Activated CD4-positive, alpha-beta memory T cell treated with anti-CD3 and anti-CD28 coated beads, Interleukin-2, amount 10 ng/mL, durations not matched to agents 7 days and 5 days (primary cell): ENCODE data around the gene TULP1. TPM values are rescaled to one million over a fixed set of nuclear protein-coding genes. Genes with fewer than 3 reads are reported as not detected.

ENCODE experiments used
- CTCF ChIA-PET: fragments of 350-600 bp; sonication (Branson Sonifier 250); formaldehyde crosslinking; loops from one replicate; lab custom pipeline; 2021; ENCODE audit warnings: antibody characterized with exemption, inconsistent platforms; lab: Charles Lee
- POLR2A ChIA-PET: fragments of 350-600 bp; sonication (Branson Sonifier 250); formaldehyde crosslinking; loops from one replicate; lab custom pipeline; 2021; ENCODE audit warnings: antibody characterized with exemption; lab: Charles Lee
- DNase-seq: peaks from one replicate; pipeline ENCODE4 v3.0.0-alpha.2; 2020
- H3K27ac Mint-ChIP-seq: one replicate; pipeline ENCODE4 v1.8.0; 2021; ENCODE audit warnings: mild to moderate bottlenecking, mixed read lengths
- H3K27me3 Mint-ChIP-seq: one replicate; pipeline ENCODE4 v1.8.0; 2021; ENCODE audit warnings: mixed read lengths
- H3K36me3 Mint-ChIP-seq: one replicate; pipeline ENCODE4 v1.8.0; 2021; ENCODE audit warnings: low read depth, mixed read lengths
- H3K4me1 Mint-ChIP-seq: one replicate; pipeline ENCODE4 v1.8.0; 2021; ENCODE audit warnings: mixed read lengths
- H3K4me3 Mint-ChIP-seq: one replicate; pipeline ENCODE4 v1.8.0; 2021; ENCODE audit warnings: mild to moderate bottlenecking, mixed read lengths
- H3K9me3 Mint-ChIP-seq: one replicate; pipeline ENCODE4 v1.8.0; 2021; ENCODE audit warnings: mixed read lengths
- total RNA-seq, 2 experiments: library from RNA; stranded (reverse); gene quantifications; one replicate each; pipeline ENCODE4 v1.2.3, GENCODE V29; 2021

TULP1 gene
- total RNA-seq, 2 experiments from 2014 or later, result not detected

DNA sequence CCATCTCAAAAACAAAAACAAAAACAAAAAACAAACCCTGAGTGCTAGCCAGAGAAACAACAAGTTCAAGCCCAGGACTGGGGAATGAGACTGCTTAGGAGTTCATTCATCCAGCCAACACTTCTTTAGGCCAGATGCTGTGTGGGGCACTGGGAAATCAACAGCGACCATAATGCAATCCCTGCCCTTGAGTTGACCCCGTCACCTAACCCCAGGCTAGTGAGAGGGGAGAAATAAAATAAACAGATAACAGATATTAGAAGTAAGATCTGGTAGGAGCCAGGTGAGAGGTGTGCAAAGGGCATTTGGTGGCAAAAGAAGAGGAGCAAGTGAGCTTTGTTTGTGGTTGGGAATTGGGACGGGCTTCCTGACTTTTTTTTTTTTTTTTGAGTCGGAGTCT is 49.4 kb downstream of the TULP1 start:
- Mint-ChIP-seq H3K4me3 (no peak overlapping the region), H3K27me3 (no peaks in the 10 kb centered on the region), H3K36me3 (peaks cover 43% of the 10 kb centered on the region), H3K4me1 (peaks cover 9% of the 10 kb centered on the region), H3K27ac (no peak overlapping the region), H3K9me3 (no peaks in the 10 kb centered on the region)
- no peak for DNase-seq
- CTCF ChIA-PET, result interaction anchor here (1.2 to 6.9 kb wide), 4 partner anchors 9 to 166 kb away, joined by 3 to 59 read pairs (median 4); partner anchors contain the start of genes DEF6 and FANCE
- POLR2A ChIA-PET, result interaction anchor here (1.0 kb wide), 1 partner anchor 55 kb away, joined by 3 read pairs; no protein-coding TSS in a partner anchor

- CTCF ChIA-PET, result no interaction called here
- Mint-ChIP-seq H3K27me3 (no peaks in the 10 kb centered on the region), H3K27ac (no peak overlapping the region), H3K36me3 (peaks cover 40% of the 10 kb centered on the region), H3K4me1 (no peaks in the 10 kb centered on the region), H3K9me3 (no peaks in the 10 kb centered on the region), H3K4me3 (no peak overlapping the region)
- POLR2A ChIA-PET, result no interaction called here
- no peak for DNase-seq
These were observed 51.4 kb downstream of the TULP1 start for GRCh38 chr6:35461270-35461669.

GRCh38 chr6:35457907-35458306 is 54.8 kb downstream of the TULP1 start:
- peaks cover 20% of the 10 kb centered on the region for H3K4me1 Mint-ChIP-seq

DNA sequence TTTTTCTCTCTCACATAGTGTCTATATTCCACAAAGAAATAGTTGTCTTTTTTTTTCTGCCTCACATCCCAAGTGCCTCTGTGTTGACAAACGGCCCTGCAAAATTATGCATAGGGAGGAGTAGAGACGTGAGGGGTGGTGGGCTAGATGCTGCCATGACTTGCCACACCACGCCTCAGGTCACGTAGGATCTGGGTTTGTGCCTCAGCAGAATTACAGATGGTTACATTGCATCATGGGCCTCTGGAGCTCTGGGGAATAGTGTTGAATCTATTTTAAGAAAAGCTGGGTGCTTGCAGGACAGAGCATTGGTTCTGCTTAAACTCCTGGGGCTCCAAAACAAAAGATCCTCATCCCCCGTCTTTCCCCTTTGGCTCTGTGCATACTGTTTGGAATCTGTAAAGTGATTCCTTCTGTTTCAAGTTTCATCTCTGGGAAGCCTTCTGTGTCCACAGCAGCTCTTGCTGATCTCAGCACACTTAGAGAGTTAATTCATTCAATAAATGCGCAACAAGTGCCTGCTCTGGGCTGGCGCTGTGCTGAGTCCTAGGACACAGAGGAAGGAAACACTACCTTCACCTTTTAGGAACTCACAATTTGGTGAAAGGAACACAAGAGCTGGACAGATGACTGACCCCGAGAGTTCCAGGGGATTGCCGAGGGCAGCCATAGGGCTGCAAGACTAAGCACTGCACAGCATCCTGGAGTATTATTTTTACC is 58.1 kb downstream of the TULP1 start:
- POLR2A ChIA-PET, result interaction anchor here (6.9 kb wide), 1 partner anchor 14 kb away, joined by 44 read pairs; the partner anchor contains the start of gene RPL10A

More at GRCh38 chr6:35457907-35458306, 54.8 kb downstream of the TULP1 start:
- Mint-ChIP-seq H3K27ac (no peak overlapping the region), H3K36me3 (peaks cover 41% of the 10 kb centered on the region), H3K9me3 (no peaks in the 10 kb centered on the region), H3K4me3 (no peak overlapping the region), H3K27me3 (no peaks in the 10 kb centered on the region)
- DNase-seq, result no peak
- ChIA-PET POLR2A (interaction anchor here (4.0 kb wide), 1 partner anchor 10 kb away, joined by 18 read pairs; the partner anchor contains the start of gene RPL10A), CTCF (interaction anchor here (0.9 to 1.2 kb wide), 2 partner anchors 8 to 11 kb away, joined by 3 read pairs; no protein-coding TSS in a partner anchor)

DNA sequence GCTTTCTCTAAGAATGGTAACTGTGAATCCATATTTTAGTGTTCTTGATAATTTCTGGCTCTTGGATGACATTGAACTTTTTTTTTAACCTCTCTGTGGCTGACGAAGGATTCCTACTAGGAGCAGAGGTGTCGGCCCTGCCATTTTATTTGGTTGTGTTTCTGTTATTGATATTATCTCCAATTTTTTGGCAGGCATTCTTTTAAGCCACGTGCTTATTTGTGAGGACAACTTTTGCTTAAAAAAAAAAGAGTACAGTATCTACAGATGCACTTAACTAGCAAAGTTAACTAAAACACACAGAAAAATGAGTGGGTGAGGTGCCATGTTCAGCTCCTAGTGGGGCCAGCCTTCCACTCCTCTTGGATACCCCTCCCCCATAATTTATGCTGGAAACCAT is 59.5 kb downstream of the TULP1 start:
- ChIA-PET CTCF (interaction anchor here (1.4 to 8.8 kb wide), 5 partner anchors 12 to 158 kb away, joined by 4 to 168 read pairs (median 59); partner anchors contain the start of genes DEF6, PPARD and RPL10A), POLR2A (interaction anchor here (0.7 to 6.9 kb wide), 7 partner anchors 12 to 468 kb away, joined by 3 to 44 read pairs (median 5); partner anchors contain the start of genes RPL10A and SRPK1)
- peaks cover 5% of the 10 kb centered on the region for H3K27me3 Mint-ChIP-seq
- peaks cover 19% of the 10 kb centered on the region for H3K36me3 Mint-ChIP-seq
- H3K27ac Mint-ChIP-seq, result peak overlapping the region; percentile 42
- peaks cover 38% of the 10 kb centered on the region for H3K4me1 Mint-ChIP-seq
- H3K4me3 Mint-ChIP-seq, result peak overlapping the region; percentile 82
- DNase-seq, result no peak
- no peaks in the 10 kb centered on the region for H3K9me3 Mint-ChIP-seq

More for the DNA sequence above, 58.1 kb downstream of the TULP1 start:
- no peak for DNase-seq
- H3K27ac Mint-ChIP-seq, result no peak overlapping the region
- H3K4me1 Mint-ChIP-seq, result peaks cover 34% of the 10 kb centered on the region
- H3K36me3 Mint-ChIP-seq, result peaks cover 25% of the 10 kb centered on the region
- H3K9me3 Mint-ChIP-seq, result no peaks in the 10 kb centered on the region
- H3K27me3 Mint-ChIP-seq, result peaks cover 5% of the 10 kb centered on the region
- CTCF ChIA-PET, result interaction anchor here (1.0 kb wide), 1 partner anchor 161 kb away, joined by 3 read pairs; no protein-coding TSS in a partner anchor
- no peak overlapping the region for H3K4me3 Mint-ChIP-seq

DNA sequence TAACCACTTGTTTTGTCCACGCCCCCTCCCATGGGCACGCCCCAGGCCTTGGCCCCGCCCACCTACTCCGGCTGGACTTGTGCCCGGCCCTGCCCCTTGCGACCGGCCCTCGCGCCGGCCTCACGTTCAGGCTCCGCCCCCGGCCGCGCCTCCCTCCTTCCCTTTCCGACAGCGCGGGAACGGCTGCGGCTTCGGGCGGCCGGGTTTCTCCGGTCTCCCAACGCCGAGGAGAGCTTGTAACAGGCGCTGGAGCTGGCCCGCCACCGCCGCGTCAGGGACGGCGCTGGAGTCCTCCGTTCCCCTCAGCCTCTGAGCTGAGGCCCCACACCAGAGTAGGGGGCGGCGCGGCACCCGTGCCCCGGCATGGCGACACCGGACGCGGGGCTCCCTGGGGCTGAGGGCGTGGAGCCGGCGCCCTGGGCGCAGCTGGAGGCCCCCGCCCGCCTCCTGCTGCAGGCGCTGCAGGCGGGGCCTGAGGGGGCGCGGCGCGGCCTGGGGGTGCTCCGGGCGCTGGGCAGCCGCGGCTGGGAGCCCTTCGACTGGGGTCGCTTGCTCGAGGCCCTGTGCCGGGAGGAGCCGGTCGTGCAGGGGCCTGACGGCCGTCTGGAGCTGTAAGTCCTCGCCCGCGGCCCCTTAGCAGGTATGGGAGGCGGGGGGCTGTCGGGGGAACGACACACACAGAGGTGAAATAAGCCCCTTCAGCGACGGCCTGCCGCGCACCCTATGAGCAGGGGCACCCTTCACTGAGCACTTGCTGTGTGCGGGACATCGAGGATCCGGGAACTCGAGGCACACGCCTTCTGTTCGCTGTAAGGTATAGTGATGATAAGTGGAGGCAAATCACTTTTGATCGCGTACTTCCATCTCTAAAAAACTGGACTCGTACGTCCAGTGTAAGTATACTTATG is 60.3 kb downstream of the TULP1 start, which contains the start of gene FANCE:
TSS of gene FANCE (plus strand) at position 156 of the 908 bp plus-strand sequence. CDS start at position 364, 208 bp downstream.
- H3K9me3 Mint-ChIP-seq, result no peaks in the 10 kb centered on the region
- H3K27ac Mint-ChIP-seq, result peak within 1 kb of the TSS; percentile 42
- CTCF ChIA-PET, result interaction anchor here (0.9 to 8.8 kb wide), 14 partner anchors 13 to 157 kb away, joined by 3 to 168 read pairs (median 6); partner anchors contain the start of genes DEF6, PPARD and RPL10A
- peaks cover 5% of the 10 kb centered on the region for H3K27me3 Mint-ChIP-seq
- POLR2A ChIA-PET, result interaction anchor here (0.7 to 6.9 kb wide), 12 partner anchors 13 to 194 kb away, joined by 3 to 44 read pairs (median 4); partner anchors contain the start of genes DEF6 and RPL10A
- peaks cover 38% of the 10 kb centered on the region for H3K4me1 Mint-ChIP-seq
- H3K36me3 Mint-ChIP-seq, result peaks cover 12% of the 10 kb centered on the region
- peak within 1 kb of the TSS; percentile 82 for H3K4me3 Mint-ChIP-seq
- peak; percentile 95 for DNase-seq

DNA sequence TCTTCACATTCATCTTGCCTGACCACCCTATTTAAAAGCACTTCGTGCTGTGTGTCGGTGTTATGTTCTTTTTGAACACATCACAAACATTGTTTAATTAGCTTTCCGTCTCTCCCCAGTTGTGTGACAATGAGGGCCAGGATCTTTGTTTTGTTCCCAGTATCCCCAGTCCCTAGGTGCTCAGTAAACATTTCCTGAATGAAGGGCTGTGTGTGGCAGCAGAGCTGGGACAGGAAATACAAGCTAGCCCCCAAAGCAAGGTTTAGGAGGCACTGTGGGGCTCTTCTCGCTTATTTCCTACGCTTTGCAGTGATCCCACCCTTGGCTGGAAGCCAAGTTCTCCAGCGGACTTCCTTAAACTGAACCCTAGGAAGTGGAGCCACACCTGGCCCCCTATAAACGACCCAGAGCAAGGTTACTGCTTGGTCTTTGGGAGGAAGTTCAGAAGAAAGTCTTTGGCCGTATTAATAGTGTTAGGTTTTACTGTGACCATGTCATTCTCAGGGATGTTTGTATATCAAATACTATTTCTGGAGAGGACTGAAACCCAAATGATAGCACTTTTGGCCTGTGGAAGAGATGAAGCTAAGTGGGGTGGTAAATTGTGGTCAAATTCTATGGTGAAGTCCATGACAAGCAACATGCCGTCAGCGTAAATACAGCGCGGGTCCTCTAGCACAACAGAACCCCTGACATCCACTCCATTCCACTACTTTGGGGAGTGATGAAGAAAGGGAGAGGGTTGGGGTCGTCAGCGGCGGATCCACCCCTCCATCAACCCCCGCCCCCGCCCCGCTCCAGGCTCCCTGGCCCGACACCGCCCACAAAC is 61.1 kb downstream of the TULP1 start:
- no peak for DNase-seq
- ChIA-PET CTCF (interaction anchor here (0.7 to 8.8 kb wide), 16 partner anchors 14 to 286 kb away, joined by 3 to 168 read pairs (median 5); partner anchors contain the start of genes DEF6, PPARD and RPL10A), POLR2A (interaction anchor here (0.8 to 6.9 kb wide), 15 partner anchors 14 to 193 kb away, joined by 3 to 44 read pairs (median 4); partner anchors contain the start of genes DEF6, PPARD and RPL10A)
- H3K27ac Mint-ChIP-seq, result no peak overlapping the region
- peaks cover 38% of the 10 kb centered on the region for H3K4me1 Mint-ChIP-seq
- H3K27me3 Mint-ChIP-seq, result peaks cover 5% of the 10 kb centered on the region
- H3K36me3 Mint-ChIP-seq, result peaks cover 12% of the 10 kb centered on the region
- no peaks in the 10 kb centered on the region for H3K9me3 Mint-ChIP-seq
- peak overlapping the region; percentile 80 for H3K4me3 Mint-ChIP-seq

- CTCF ChIA-PET, result interaction anchor here (0.9 to 8.8 kb wide), 32 partner anchors 8 to 209 kb away, joined by 3 to 168 read pairs (median 5); partner anchors contain the start of genes DEF6, PPARD, RPL10A and ZNF76
These were observed 63.3 kb downstream of the TULP1 start for GRCh38 chr6:35449287-35449881.

DNA sequence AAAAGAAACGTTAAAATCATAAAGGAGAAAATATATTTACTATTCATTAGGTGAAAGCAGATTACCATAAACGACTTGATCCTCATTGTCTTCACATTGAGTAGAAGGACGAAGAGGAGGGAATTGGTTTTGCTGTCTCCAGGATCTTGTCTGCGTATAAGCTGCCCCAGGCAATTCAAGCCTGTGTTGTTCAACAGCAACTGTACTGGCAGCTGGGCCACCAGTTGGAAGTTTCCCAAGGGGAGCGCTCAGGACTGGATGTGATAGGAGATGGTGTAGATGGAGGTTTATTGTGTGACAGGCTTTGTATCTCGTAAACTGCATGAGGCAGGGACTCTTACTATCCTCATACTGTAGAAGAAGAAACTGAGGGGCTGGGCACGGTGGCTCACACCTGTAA is 64.5 kb downstream of the TULP1 start:
- H3K9me3 Mint-ChIP-seq, result no peaks in the 10 kb centered on the region

More at GRCh38 chr6:35449287-35449881, 63.3 kb downstream of the TULP1 start:
- Mint-ChIP-seq H3K4me1 (peaks cover 44% of the 10 kb centered on the region), H3K9me3 (no peaks in the 10 kb centered on the region), H3K27me3 (peaks cover 5% of the 10 kb centered on the region), H3K4me3 (no peak overlapping the region), H3K27ac (no peak overlapping the region), H3K36me3 (no peaks in the 10 kb centered on the region)
- peak; percentile 45 for DNase-seq
- POLR2A ChIA-PET, result interaction anchor here (0.9 to 6.9 kb wide), 10 partner anchors 19 to 162 kb away, joined by 4 to 44 read pairs (median 4); partner anchors contain the start of genes DEF6, PPARD and RPL10A

More for the DNA sequence above, 64.5 kb downstream of the TULP1 start:
- Mint-ChIP-seq H3K27me3 (peaks cover 5% of the 10 kb centered on the region), H3K36me3 (no peaks in the 10 kb centered on the region), H3K4me3 (no peak overlapping the region), H3K27ac (no peak overlapping the region), H3K4me1 (peaks cover 33% of the 10 kb centered on the region)
- ChIA-PET CTCF (interaction anchor here (0.7 to 8.8 kb wide), 10 partner anchors 17 to 1742 kb away, joined by 3 to 168 read pairs (median 19); partner anchors contain the start of genes ARMC12, DEF6, PPARD and RPL10A), POLR2A (interaction anchor here (1.3 to 1.6 kb wide), 3 partner anchors 23 to 151 kb away, joined by 6 to 8 read pairs (median 8); partner anchors contain the start of genes DEF6 and PPARD)
- no peak for DNase-seq
